ENCODE data around the gene TMEM51.

Gene TMEM51

DNA sequence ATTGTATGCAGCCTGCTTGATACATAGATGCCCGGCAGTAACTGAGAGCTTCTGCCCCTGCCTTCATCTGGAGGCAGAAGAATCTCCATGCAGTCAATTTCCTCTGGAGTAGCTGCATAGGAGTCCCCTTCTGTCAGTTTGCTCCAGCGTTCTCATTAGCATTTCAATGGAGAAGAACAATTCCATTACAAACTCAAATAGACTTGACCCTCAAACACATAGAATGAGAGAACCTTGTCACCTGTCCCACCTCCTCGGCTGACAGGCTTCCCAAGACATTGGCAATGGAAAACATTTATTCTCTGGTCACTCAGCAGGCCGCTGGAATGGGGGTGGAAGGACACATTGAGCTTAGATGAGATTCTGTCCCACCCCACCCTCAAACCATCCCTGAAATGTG, 45.6 kb upstream of the TMEM51 start:
- no peak overlapping the region for H3K4me3 ChIP-seq (ENCODE audit: low read depth, low read length)
- H3K79me2 ChIP-seq: no peaks in the 10 kb centered on the region
- TF ChIP-seq, protein P1, sequence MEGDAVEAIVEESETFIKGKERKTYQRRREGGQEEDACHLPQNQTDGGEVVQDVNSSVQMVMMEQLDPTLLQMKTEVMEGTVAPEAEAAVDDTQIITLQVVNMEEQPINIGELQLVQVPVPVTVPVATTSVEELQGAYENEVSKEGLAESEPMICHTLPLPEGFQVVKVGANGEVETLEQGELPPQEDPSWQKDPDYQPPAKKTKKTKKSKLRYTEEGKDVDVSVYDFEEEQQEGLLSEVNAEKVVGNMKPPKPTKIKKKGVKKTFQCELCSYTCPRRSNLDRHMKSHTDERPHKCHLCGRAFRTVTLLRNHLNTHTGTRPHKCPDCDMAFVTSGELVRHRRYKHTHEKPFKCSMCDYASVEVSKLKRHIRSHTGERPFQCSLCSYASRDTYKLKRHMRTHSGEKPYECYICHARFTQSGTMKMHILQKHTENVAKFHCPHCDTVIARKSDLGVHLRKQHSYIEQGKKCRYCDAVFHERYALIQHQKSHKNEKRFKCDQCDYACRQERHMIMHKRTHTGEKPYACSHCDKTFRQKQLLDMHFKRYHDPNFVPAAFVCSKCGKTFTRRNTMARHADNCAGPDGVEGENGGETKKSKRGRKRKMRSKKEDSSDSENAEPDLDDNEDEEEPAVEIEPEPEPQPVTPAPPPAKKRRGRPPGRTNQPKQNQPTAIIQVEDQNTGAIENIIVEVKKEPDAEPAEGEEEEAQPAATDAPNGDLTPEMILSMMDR (IDR thresholded peaks at IDR 0.05): no peak

DNA sequence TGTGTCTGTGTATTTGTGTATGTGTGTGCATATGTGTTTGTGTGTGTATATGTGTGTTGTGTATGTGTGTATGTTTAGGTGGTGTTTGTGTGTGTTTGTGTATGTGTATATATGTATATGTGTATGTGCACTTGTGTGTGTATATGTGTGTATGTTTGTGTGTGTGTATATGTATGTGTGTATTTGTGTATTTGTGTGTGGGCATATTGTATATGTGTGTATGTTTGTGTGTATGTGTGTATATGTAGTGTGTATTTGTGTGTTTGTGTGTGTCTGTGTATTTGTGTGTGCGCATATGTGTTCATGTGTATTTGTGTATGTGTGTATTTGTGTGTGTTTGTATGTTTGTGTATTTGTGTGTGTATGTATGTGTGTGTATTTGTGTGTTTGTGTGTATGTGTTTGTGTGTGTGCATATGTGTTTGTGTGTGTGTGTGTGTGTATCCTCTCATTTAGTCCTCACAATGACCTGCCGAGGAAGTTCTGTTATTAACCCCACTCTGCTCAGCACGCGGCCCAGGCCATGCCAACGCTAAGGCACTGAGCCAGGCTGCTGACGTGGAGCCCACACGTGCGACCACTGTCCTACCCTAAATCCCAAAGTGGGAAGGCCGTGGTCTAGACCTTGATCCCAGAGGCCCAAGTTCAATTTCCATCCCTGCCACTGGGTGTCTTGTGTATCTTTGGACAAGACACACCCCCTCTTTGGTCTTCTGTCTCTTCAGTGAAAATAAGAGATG, 43.2 kb upstream of the TMEM51 start:
- Histone ChIP-seq H2AFZ (no peak overlapping the region), H3K9me3 (ENCODE audit: control insufficient read depth, low read length) (no peaks in the 10 kb centered on the region), H3K79me2 (no peaks in the 10 kb centered on the region), H3K27me3 (ENCODE audit: control insufficient read depth, insufficient read depth, low read length) (no peaks in the 10 kb centered on the region), H3K4me1 (no peaks in the 10 kb centered on the region), H3K27ac (no peak overlapping the region), H3K4me3 (ENCODE audit: low read depth, low read length) (no peak overlapping the region), H3K9ac (no peak overlapping the region), H3K36me3 (ENCODE audit: control insufficient read depth, insufficient read depth, low read length) (no peaks in the 10 kb centered on the region), H3K4me2 (ENCODE audit: low read length) (no peak overlapping the region)
- TF ChIP-seq, protein P1 (IDR thresholded peaks at IDR 0.05): no peak

More for the DNA sequence above, 45.6 kb upstream of the TMEM51 start:
- Histone ChIP-seq H2AFZ (no peak overlapping the region), H3K36me3 (ENCODE audit: control insufficient read depth, insufficient read depth, low read length) (no peaks in the 10 kb centered on the region), H3K27me3 (ENCODE audit: control insufficient read depth, insufficient read depth, low read length) (no peaks in the 10 kb centered on the region), H3K27ac (no peak overlapping the region), H3K9ac (no peak overlapping the region), H3K9me3 (ENCODE audit: control insufficient read depth, low read length) (no peaks in the 10 kb centered on the region), H3K4me2 (ENCODE audit: low read length) (no peak overlapping the region), H3K4me1 (no peaks in the 10 kb centered on the region)

DNA sequence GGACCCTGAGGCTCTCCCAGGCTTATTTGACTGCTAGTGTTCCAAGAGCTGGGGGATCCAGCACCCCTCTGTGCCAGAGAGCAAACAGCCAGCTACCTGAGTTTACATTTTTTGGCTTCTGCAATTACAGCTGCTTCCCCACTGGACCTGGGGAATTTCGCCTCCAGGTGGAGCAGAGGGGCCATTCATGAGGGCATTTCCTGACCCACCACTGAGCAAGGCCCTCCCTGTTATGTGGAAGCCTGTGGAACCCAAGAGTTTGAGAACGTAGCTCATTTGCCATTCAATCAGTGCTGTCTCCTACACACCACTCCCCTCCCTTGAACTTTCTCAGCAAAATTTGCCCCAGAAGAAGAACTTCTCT, 42.7 kb upstream of the TMEM51 start:
- no peak overlapping the region for H3K4me3 ChIP-seq (ENCODE audit: low read depth, low read length)
- H3K36me3 ChIP-seq (ENCODE audit: control insufficient read depth, insufficient read depth, low read length): no peaks in the 10 kb centered on the region
- no peak overlapping the region for H2AFZ ChIP-seq
- H3K9me3 ChIP-seq (ENCODE audit: control insufficient read depth, low read length): no peaks in the 10 kb centered on the region
- H3K27me3 ChIP-seq (ENCODE audit: control insufficient read depth, insufficient read depth, low read length): no peaks in the 10 kb centered on the region
- no peaks in the 10 kb centered on the region for H3K79me2 ChIP-seq
- no peaks in the 10 kb centered on the region for H3K4me1 ChIP-seq
- no peak overlapping the region for H3K27ac ChIP-seq
- no peak overlapping the region for H3K4me2 ChIP-seq (ENCODE audit: low read length)
- no peak overlapping the region for H3K9ac ChIP-seq
- TF ChIP-seq, protein P1 (IDR thresholded peaks at IDR 0.05): no peak

DNA sequence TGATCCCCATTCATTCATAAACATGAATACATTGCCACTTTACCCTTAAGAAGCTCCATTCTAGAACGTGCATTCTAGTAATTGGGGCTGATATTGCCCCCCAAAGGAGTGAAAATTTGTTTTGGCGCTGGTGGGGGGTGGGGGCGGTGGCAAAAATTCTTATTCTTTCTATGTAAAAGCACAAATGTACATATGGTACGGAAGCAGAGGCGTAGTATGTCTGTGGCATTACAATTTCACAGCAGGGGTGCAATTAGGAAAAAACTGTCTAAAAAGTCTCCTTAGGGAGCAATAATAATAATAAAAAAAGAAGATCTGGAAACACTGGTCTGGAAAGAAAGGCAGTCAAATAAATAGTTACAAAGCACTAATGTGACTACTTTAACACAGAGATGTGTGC, 40.4 kb upstream of the TMEM51 start:
- no peak overlapping the region for H3K4me3 ChIP-seq (ENCODE audit: low read depth, low read length)
- no peak overlapping the region for H3K27ac ChIP-seq
- no peaks in the 10 kb centered on the region for H3K79me2 ChIP-seq
- no peak overlapping the region for H3K9ac ChIP-seq
- H3K4me2 ChIP-seq (ENCODE audit: low read length): no peak overlapping the region
- no peak overlapping the region for H2AFZ ChIP-seq
- TF ChIP-seq, protein P1 (IDR thresholded peaks at IDR 0.05): no peak
- no peaks in the 10 kb centered on the region for H3K27me3 ChIP-seq (ENCODE audit: control insufficient read depth, insufficient read depth, low read length)
- no peaks in the 10 kb centered on the region for H3K9me3 ChIP-seq (ENCODE audit: control insufficient read depth, low read length)
- no peaks in the 10 kb centered on the region for H3K36me3 ChIP-seq (ENCODE audit: control insufficient read depth, insufficient read depth, low read length)
- no peaks in the 10 kb centered on the region for H3K4me1 ChIP-seq

DNA sequence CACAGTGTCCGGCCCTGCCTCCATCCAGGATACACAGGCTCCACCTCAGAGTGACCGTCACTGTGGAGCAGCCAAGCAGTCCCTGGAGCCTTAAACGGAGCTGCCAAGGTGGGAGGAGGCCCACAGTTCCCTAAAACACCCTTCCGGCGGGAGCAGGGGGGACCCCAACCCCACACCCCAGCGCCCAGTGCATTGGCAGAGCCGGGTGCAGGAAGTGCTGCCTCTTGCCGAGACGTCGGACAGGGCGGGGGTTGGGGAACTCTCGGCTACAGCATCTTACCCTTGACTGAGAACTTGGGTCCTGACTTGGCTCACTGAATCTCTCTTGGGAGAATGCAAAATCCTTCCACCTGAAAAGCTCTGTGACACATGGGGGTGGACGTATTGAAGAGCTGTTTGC, 38.7 kb upstream of the TMEM51 start:
- H3K9ac ChIP-seq: no peak overlapping the region
- no peak overlapping the region for H3K4me3 ChIP-seq (ENCODE audit: low read depth, low read length)
- TF ChIP-seq, protein P1 (IDR thresholded peaks at IDR 0.05): no peak

More for the DNA sequence above, 38.7 kb upstream of the TMEM51 start:
- no peaks in the 10 kb centered on the region for H3K36me3 ChIP-seq (ENCODE audit: control insufficient read depth, insufficient read depth, low read length)
- no peak overlapping the region for H2AFZ ChIP-seq
- H3K27me3 ChIP-seq (ENCODE audit: control insufficient read depth, insufficient read depth, low read length): no peaks in the 10 kb centered on the region
- H3K79me2 ChIP-seq: no peaks in the 10 kb centered on the region
- no peak overlapping the region for H3K27ac ChIP-seq
- H3K4me1 ChIP-seq: no peaks in the 10 kb centered on the region
- no peak overlapping the region for H3K4me2 ChIP-seq (ENCODE audit: low read length)
- H3K9me3 ChIP-seq (ENCODE audit: control insufficient read depth, low read length): no peaks in the 10 kb centered on the region

All from parathyroid adenoma (tissue), 2 donors.